ACHN (cell line): ENCODE measurements around the gene STEAP2.

Experiments used
- DNase-seq: peaks from one replicate; pipeline ENCODE4 v3.0.0-alpha.2; 2015
- in situ Hi-C: cut with HindIII; loops from 2 replicates; pipeline ENCODE4 v1.10.0; 2017; ENCODE audit warnings: low sequenced_read_pairs, low pct_ligation_motif_present, low pct_unique_long_range_greater_than_20kb

The STEAP2 gene

DNA sequence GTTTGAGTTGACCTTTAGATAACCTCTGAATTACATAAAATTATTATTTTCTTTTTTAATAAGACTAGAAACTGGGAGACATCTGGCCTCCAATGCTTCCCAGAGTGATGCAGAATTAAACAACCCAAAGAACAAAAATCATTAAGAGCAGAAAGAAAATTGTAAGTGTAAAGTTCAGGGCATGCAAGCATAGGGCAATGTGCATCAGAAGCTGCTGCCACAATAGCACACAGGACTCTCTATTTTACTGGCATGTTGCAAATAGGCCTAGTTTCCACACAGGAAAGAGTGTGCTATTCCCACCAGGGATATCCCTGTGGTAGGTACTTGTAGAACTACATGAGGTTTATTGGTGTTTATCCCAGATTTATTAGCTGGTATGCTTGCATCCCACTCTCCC is 20.5 kb upstream of the STEAP2 start:
- in situ Hi-C loops: no loop called here
- DNase-seq: no peak

DNA sequence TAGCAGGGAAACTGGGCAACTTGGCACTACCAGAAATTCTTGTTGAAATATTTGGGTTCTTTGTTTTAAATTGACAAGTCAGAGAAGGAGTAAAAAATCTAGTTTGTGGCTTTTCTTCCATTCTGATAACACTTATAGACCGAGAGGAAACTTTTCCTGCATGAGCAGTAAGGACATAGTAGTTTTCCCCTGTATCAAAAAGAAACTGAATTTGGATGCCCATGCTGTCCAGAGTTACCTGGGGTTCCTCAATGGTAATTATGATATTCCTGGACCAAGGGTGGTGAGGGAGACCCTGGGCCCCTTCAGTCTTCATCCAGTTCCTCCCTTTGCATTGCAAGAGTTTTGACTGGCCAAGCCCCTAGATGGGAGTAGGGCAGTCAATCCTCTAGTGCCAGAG is 19.9 kb upstream of the STEAP2 start:
- no peak for DNase-seq
- in situ Hi-C loops: no loop called here

DNA sequence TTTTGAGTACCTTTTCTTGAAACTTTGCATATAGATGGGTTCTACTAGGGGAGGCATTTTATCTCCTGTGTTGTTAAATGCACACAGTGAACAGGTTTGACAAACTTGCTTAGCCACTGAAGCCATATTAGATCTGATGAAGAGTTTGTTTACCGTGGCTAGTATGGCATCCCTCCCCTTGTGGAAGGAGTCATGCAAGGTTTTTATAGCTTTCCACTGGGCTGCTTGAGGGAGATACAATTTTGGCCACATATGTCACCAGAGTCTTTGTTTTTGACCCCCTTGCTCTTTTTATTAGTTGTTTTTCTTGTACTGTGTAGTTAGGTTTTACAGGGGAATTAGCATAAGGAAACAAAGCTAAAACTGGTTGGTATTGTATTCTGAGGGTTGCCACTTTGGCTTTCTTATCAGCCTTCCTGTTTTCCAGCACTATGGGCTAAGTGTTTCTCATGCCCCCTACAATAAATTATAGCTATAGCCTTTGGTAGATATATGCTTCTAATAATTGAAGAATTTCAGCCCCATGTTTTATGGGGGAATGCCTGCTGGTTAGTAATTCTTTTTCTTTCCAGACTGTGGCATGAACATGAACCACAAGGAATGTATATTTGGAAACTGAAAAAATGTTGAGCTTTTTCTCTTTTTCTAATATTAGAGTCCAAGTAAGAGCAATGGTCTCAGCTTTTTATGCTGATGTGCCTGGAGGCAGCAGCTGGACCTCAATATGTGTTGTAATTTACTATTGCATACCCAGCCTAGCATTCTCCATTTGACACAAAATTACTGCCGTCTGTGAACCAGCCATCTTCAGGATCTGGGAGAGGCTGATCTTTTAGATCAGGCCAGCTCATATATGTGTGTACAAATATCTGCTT is 18.4 kb upstream of the STEAP2 start:
- in situ Hi-C loops: no loop called here
- DNase-seq: no peak

DNA sequence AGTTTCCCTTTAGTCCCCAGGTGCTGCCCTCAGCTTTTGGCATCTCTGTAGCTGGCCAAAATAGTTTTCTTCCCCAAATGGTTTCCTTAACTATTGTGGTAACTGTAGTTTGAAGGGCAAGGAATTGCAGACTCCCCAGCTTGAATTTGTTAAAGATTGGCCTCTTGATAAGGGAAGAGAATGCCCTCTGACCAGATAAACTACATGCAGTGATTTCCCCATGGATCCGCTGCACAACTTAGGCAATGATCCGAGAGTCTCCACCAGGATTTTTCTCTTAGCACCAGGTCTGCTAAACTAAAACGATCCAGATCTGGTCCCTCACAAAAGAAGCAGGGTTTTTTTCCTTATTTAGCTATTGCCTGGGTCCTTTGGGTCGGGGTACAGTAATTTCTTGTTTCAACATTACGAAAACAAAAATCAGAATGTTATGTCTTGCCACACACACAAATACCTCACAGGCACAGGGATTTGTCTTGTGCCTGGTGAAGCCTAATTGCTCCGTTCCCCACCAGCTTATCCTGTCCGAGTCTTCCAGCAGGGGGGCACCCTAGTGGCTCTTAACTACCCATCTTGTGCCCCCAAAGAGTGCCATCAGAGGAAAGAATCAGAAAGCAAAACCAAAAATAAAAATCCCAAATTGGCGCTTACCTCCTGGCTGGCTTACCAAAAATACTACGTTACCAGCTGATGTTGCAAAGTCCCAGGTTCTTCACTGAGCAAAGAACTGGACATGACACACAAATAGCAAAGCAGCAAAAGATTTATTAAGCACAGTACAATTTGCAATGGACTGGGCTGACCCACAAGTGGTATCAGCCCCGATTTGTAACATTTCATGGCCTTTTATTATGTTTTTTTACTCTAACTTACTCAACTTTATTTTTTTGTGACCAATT is 16.4 kb upstream of the STEAP2 start:
- no peak for DNase-seq
- in situ Hi-C loops: no loop called here

DNA sequence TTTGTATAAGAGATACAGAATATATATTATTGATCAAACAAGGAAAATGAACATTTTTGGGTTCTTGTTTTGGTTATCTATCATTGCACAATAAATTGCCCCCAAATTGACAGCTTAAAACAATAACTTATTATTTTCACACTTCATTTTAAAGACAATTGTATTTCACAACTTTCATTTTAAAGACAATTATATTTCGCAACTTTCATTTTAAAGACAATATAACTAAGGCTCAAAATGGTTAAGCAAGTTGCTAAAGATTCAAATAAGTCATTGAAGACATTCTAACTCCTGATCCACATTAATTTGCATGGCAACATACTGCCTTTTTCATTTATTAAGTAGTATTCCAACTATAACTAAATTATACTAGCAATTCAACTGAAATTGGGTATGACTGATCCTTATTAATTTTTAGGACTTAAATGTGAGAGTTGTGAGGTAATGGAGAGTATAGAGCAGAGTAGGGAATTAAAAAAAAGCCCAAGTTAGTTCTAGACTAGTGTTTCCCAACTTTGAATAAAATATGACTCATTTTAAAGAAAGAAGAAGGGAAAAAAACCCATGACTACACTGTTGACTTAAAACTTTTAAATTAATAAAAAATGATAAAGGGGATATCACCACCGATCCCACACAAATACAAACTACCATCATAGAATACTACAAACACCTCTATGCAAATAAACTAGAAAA is 9.9 kb upstream of the STEAP2 start:
- in situ Hi-C loops: no loop called here
- no peak for DNase-seq

DNA sequence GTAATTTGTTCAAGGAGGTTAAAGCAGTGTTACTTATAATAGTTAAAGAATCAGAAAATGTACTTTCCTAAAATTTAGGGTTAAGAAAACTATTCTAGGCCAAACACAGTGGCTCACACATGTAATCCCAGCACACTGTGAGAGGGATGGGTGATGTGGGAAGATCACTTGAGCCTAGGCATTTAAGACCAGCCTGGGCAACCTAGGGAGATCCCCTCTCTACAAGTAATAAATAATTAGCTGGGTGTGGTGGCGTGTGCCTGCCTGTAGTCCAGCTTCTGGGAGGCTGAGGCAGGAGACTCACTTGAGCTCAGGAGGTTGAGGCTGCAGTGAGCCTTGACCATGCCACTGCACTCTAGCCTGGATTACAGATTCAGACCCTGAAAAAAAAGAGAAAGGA is 3.6 kb upstream of the STEAP2 start:
- DNase-seq: no peak
- in situ Hi-C loops: no loop called here

DNA sequence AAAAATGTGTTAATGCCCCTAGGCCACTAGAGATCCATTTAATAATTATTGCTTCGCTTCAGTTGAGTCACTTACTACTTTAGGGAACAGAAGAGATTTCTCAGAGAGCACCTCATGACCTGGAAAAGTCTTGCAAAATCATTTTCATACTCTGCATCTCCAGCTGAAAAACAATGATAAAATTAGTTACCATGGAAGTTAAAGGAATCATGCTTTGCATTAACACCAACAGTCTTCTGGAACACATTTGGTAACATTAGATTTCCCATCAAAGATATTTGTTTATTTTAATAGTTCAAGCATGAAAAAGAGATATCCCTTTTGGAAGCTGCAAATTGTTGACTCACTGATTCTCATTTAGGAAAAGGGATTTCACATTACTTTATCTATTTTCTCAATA is 1.8 kb upstream of the STEAP2 start:
- in situ Hi-C loops: no loop called here
- no peak for DNase-seq

DNA sequence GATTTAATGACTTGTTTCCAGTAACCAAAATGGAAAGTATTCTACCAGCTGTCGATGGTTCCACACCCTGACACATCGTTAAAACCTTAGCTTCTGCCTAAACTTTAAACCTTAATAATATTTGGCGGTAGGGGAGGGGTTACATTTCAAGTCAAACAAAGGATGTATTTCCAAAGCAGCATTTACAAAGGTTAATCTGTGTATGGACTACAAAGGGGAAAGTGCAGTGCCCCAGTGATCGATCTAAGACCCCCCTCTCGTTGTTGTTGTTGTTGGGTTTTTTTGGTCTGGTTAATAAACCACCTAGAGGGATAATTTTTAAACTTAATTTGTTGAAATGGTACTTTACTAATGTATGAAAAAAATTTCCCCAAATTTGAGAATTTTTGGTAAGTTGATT is 1.1 kb upstream of the STEAP2 start:
- in situ Hi-C loops: no loop called here
- DNase-seq: no peak

DNA sequence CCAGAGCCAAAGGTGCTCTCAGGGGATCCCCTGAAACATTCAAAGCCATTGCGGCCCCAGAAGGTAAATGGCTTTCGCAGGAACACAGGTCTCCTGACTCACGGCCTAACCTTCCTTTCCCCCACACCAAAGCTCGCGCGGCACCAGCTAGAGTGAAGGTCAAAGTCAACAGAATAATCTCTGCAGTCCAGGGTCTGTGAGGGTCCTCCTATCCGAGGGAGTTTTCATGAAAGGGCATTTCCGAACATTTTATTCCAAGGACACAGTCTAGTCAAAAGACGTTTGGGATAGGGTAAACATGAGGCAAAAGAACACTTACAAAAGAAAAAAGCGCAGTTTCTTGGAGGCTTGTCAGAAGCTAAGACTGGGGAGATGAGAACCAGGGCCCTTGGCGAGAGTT is 559 bp upstream of the STEAP2 start:
- in situ Hi-C loops: no loop called here
- no peak for DNase-seq

DNA sequence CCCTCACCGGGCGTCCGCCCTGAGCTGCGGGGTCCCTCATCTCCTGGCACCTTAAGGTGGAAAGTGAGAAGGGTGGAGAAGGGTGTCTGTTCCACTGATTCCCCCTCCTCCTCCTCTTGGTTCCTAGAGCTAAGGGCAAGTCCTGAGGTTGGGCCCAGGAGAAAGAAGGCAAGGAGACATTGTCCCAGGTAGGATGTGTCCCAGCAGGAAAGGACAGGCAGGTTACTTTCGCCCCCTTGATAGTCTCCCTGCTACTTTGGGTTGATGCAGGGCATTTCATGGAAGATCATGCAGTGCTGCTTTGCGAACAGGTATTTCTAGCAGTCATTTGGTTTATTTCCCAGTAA is 582 bp downstream of the STEAP2 start:
- no peak for DNase-seq
- in situ Hi-C loops: no loop called here

DNA sequence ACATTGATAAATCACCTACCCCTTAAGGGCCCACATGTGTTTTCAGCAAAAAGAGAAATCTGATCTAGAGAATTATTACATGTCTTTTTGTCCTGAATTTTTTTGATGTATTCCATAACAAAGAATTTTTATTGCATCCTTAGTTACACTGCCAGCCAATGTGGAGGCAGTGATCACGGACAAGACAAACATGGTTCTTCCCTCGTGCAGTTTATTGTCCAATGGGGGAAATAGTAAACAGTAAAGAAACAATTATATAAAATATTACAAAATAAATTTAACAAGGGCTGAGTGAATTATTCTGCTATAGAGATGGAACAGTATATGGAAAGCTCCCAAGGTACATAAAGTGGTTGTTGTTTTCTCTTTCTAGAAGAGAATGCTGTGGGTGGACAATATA is 2.0 kb downstream of the STEAP2 start:
- in situ Hi-C loops: no loop called here
- DNase-seq: no peak

DNA sequence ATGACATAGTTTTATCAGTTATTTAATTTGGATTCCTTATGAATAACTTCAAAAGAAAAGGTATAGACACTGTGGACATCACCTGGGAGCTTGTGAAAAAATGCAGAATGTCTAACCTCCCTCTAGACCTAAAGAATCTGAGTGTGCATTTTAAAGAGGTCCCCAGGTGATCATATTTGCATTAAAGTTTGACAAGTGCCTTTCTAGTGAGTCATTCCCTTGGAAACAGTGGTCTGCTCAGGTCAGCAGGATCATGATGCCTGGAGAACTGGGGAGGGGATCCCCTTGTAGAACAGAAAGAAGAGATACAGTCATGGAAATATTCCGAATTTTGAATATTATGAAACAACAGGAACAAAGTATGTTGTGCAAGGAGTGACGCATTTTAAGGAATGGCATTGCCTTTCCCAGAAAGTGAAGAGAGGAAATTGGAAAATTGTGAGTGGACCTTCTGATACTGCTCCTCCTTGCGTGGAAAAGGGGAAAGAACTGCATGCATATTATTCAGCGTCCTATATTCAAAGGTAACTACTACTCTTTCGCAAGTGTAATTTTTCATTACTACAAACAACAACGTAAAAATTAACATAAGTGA is 4.6 kb downstream of the STEAP2 start:
- in situ Hi-C loops: no loop called here

DNA sequence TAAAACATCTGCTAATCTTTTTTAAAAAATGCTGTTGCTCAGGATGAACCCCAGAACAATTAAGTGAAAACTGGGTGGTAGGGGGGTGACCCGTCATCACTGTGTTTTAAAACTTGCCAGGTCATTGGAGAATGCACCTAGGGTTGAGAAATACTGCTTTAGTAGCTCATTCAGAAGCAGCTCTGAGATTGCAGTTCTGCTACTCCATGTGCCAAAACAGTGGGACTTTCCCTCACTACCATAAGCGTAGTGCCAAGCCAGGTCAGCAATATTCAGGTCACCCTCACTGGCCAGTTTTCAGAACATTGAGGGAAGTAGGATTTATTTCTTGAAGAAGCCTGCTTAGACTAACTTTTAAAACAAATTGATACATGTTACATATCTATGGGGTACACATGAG is 5.2 kb downstream of the STEAP2 start:
- DNase-seq: no peak
- in situ Hi-C loops: no loop called here

More for the DNA sequence above, 4.6 kb downstream of the STEAP2 start:
- no peak for DNase-seq

DNA sequence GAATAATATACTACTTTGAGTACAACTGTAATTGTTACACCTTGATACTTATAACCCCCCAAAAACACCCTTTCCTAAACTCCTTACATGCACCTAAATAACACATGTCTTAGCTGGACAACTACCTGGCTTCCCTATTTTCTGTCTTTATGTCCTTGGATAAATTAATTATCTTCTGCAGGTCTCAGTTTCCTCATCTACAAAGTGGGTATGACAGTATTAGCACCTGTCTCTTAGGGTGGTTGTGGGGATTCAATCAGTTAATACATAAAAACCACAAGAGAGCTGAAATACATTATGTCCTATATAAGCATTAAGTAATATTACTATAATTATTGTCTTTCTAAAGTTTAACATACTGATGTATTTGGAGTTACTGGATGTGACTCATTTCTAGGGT is 10.8 kb downstream of the STEAP2 start:
- DNase-seq: no peak
- in situ Hi-C loops: no loop called here

DNA sequence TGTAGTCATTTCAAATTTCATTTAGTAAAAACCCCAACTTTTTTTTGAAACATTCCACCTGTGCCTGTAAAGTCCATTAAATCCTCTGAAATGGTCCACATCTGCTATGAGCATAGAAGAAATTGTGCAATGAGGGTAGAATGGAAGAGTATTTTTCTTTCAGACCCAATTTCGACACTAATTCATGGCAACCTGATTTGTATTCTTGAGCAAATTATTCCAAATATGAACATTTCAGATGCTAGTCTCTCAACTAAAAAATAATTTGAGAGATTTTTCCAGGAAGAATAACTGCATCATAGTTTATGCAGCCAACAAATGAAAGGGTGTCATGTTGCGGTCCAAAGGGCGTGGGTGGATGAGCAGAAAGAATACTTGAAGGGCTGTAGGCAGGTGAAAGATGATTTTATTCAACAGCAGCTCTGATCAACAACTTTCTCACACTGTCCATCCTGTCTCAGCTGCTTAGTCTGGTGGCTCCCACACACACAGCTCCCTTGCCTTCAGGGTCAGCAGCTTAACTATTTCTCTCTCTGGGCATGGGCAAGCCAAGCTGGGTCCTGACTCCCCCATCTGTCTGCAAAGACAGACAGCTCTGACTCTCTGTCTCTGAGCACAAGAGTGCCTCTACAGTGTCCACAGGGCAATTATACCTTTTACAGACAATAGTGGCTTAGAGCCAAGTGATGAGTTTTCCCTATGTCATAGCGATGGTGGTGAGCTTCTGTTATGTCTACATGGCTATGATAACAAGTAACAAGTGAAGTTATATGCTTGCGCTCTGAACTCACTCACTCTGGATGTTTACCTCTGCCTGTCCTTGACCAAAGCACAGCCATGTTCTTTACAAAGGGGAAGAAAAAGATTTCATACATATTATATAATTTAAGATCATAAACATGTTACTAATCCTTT is 11.5 kb downstream of the STEAP2 start:
- in situ Hi-C loops: no loop called here
- no peak for DNase-seq

DNA sequence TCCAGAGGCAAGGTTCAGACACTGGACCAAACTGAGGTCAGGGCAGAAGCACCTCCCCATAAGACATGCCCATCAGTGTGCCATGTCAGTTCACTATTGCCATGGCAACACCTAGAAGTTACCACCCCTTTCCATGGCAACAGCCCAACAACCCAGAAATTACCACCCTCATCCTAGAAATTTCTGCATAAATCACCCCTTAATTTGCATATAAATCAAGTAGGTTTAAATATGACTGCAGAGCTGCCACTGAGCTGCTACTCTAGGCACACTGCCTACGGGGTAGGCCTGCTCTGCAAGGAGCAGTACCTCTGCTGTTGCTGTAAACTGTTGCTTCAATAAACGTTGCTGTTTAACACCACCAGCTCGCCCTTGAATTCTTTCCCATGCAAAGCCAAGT is 12.7 kb downstream of the STEAP2 start:
- in situ Hi-C loops: no loop called here
- DNase-seq: no peak

DNA sequence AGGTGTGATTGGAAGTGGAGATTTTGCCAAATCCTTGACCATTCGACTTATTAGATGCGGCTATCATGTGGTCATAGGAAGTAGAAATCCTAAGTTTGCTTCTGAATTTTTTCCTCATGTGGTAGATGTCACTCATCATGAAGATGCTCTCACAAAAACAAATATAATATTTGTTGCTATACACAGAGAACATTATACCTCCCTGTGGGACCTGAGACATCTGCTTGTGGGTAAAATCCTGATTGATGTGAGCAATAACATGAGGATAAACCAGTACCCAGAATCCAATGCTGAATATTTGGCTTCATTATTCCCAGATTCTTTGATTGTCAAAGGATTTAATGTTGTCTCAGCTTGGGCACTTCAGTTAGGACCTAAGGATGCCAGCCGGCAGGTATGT is 13.6 kb downstream of the STEAP2 start:
- DNase-seq: no peak
- in situ Hi-C loops: no loop called here

DNA sequence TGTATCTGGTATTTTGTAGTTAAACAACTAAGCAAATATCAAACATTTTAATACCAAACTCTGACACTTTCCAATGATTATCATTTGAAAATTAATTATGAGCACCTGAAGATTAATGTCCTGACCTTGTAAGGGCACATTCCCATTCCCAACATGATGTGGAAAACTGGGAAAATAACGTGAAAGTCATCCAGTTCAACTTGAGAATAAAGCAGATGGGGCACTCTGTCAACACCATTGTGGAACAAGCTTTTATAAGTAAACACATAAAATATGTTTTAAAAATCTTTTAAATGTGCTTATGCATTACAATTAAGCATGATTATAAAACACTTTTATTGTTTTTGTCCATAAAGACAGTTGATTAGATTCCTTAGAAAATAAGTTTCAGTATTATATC is 14.1 kb downstream of the STEAP2 start:
- in situ Hi-C loops: no loop called here
- no peak for DNase-seq
